Fibroblast of the aortic adventitia (primary cell): Measurements from ENCODE around the gene JPT1. TPM values are rescaled to one million over a fixed set of nuclear protein-coding genes. Genes with fewer than 3 reads are reported as not detected.

ENCODE experiments used
- DNase-seq: peaks from one replicate; pipeline ENCODE4 v3.0.0-alpha.2; 2010; ENCODE audit warnings: low read depth
- H3K4me3 ChIP-seq: 2 replicates; pipeline ENCODE4 v1.5.1; 2011; ENCODE audit warnings: low read depth, mild to moderate bottlenecking, control low read depth, low read length, moderate library complexity
- total RNA-seq: library from RNA; depleted of rRNA; stranded (reverse); fragments of >200 nt; gene quantifications from 2 replicates; pipeline ENCODE4 v1.2.3, GENCODE V29; 2012; ENCODE audit warnings: low replicate concordance
- TF ChIP-seq, protein P1 (sequence below): IDR thresholded peaks from 2 replicates; pipeline ENCODE4 v1.5.1; 2011; ENCODE audit warnings: mild to moderate bottlenecking, low read length, control low read depth, inconsistent platforms; ENCODE audit not compliant: insufficient read depth

Gene JPT1, protein sequence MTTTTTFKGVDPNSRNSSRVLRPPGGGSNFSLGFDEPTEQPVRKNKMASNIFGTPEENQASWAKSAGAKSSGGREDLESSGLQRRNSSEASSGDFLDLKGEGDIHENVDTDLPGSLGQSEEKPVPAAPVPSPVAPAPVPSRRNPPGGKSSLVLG
- 71.1 and 79.6 TPM in 2 replicates for total RNA-seq

DNA sequence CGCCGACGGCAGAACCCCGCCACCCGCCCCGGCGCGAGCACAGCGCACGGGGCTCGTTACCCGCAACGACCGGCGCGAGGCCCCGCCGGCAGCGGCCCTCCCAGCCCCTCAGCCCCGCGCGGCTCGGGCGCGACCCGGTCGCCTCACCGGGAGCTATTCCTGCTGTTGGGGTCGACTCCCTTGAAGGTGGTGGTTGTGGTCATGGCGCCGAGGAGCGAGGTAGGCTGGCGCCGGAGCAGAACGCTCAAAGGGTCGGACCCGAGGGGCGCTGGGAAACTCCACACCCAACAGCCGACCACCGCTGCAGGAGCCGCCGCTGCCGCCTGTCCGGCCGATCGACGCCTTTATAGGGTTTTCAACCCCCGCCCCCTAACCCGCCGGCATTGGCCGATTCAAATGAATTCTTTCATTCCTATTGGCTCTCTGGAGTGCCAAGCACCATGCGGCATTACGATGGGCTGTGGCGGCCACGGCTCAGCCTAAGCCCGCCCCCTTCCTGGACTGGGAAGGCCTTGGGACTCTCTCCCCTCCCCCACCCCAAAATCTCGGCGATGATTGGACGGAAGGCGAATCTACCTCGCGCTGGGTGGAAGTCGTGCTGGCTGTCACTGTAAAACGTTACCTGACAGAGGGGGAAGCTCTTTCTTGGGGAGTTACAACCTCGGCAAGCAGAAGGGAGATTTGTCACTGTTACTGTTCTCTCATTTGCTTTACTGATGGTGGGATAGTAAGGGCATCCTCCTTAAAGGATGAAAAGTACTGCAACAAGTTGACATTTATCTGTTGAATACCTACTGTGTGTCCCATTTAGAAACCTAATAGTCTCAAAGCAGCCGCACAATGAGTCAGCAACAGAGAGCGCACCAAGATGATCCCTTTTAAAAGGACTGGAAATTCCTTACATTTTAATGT lies at the start of gene JPT1:
Gene JPT1 (minus strand): TSS at position 318 of the 912 bp plus-strand sequence. CDS start 115 bp downstream, at position 203.
- peak within 1 kb of the TSS; percentile 88 for H3K4me3 ChIP-seq
- peak; percentile 99 for DNase-seq
- TF ChIP-seq, protein P1, sequence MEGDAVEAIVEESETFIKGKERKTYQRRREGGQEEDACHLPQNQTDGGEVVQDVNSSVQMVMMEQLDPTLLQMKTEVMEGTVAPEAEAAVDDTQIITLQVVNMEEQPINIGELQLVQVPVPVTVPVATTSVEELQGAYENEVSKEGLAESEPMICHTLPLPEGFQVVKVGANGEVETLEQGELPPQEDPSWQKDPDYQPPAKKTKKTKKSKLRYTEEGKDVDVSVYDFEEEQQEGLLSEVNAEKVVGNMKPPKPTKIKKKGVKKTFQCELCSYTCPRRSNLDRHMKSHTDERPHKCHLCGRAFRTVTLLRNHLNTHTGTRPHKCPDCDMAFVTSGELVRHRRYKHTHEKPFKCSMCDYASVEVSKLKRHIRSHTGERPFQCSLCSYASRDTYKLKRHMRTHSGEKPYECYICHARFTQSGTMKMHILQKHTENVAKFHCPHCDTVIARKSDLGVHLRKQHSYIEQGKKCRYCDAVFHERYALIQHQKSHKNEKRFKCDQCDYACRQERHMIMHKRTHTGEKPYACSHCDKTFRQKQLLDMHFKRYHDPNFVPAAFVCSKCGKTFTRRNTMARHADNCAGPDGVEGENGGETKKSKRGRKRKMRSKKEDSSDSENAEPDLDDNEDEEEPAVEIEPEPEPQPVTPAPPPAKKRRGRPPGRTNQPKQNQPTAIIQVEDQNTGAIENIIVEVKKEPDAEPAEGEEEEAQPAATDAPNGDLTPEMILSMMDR, result no peak

DNA sequence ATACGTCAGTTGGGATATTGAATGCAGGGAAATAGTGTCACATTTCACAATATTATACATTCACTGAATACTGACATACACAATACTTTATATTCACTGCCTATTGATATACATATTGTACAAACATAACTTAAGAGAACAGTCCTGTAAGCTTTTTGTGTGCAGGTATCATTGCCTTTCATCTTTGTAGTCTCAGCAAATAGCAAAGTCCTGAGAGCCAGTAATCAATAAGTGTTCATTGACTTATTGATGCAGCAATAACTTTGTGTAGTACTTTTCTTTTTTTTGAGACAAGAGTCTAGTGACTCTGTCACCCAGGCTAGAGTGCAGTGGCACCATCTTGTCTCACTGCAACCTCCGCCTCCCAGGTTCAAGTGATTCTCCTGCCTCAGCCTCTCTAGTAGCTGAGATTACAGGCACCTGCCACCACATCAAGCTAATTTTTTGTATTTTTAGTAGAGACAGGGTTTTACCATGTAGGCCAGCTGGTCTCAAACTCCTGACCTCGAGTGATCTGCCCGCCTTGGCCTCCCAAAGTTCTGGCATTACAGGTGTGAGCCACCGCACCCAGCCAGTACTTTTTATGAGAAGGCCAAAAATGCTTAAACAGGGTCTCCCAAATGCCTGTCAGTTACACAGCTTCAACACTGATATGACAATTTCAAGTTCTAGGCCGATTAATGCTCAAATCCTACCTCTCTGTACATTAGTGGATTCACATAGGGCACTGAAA lies 45.7 kb upstream of the JPT1 start:
- TF ChIP-seq, protein P1, result no peak
- H3K4me3 ChIP-seq, result no peak overlapping the region
- DNase-seq, result no peak

DNA sequence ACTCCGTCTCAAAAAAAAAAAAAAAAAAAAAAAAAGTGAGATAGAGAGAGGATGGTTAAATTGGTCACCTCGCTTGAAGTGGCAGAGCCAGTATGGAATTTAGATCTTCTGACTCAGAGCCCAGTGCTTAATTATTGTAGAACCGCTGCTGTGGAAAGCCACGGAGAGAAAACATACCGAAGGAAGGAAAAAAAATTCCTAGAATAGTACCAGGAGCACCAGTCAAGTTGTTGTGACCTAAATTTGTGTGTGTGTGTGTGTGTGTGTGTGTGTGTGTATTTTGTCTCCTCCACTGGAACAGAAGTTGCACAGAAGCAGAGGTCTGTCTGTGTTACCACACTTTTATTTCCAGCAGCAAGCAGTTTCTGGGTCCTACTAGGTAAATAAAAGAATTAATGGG lies 40.6 kb upstream of the JPT1 start:
- no peak for DNase-seq
- TF ChIP-seq, protein P1, result no peak
- no peak overlapping the region for H3K4me3 ChIP-seq

DNA sequence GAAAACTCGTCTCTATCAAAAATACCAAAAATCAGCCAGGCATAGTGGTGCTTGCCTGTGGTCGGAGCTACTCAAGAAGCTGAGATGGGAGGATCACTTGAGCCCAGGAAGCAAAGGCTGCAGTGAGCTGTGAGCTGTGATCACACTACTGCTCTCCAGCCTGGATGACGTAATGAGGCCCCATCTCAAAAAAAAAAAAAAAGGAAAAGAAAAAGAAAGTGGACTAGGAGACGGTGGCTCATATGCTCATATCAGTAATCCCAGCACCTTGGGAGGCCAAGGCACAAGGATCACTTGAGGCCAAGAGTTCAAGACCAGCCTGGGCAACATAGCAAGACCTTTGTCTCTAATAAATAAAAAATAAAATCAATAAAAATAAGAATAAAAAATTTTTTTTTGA lies 37.3 kb upstream of the JPT1 start:
- TF ChIP-seq, protein P1, result no peak
- no peak overlapping the region for H3K4me3 ChIP-seq
- peak; percentile 37 for DNase-seq

DNA sequence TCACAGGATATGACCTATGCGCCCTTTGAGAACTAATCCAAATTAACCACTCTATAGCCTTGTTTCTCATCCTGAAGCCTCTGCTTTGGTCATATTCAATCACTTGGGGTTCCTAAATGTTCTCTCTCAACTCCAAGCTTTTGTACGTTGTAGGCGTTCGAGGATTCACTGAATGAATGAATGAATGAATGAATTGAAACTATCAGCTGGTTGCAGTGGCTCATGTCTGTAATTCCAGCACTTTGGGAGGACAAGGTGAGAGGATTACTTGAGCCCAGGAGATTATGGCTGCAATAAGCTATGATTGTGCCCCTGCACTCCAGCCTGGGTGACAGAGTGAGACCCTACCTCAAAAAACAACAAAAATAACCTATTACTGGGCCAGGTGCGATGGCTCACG lies 34.3 kb upstream of the JPT1 start:
- TF ChIP-seq, protein P1, result no peak
- no peak for DNase-seq
- H3K4me3 ChIP-seq, result no peak overlapping the region

DNA sequence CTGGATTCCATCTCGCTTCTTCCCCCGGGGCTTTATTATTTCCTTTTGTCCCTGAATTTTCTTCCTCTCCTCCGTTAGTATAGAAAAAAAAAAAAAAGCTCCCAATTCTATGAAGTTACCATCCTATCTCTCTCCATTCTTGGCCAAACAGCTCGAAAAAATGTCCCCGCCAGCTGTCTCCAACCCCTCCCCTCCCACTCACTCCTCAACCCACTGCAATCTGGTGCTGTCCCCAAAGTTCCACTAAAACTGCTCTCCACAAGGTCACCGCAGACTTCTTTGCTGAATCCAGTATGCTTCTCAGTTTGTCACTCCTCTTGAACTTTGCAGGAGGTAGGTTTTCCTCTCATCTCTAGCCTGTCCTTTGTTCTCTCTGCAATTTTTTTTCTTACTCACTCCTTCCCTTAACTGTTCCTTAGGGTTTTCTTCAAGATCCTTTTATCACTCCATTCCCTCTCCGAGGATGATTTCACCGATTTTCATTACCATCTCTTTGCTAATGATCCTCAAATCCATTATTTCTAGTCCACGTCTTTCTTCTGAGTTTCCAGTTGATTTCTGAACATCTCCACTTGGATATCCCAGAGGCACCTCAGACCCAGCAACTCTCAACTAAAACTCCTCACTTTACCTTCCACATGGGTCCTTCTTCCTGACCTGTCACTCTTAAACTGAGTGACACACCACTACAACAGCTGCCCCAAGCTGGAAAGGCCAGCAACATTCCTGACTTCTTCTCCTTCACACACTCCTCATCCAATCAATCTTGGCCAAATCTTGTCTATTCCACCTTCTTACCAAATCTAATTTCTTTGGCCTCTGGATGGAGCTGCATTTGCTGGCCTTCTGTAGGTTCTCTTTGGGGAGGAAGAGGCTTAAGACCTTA lies 29.9 kb upstream of the JPT1 start:
- no peak overlapping the region for H3K4me3 ChIP-seq
- TF ChIP-seq, protein P1, result no peak
- no peak for DNase-seq
